ENCODE data around the gene FAM228A. TPM values are rescaled to one million over a fixed set of nuclear protein-coding genes. Genes with fewer than 3 reads are reported as not detected.

The FAM228A gene
- total RNA-seq, 2 experiments from 2014 or later: 0.25 to 0.46 TPM

- Histone ChIP-seq H4K20me1 (ENCODE audit: insufficient read depth, low read length) (no peaks in the 10 kb centered on the region), H3K36me3 (ENCODE audit: insufficient read depth, low read length) (no peaks in the 10 kb centered on the region), H3K9me3 (ENCODE audit: low read length) (no peaks in the 10 kb centered on the region), H3K4me3 (ENCODE audit: low read depth, low read length, poor library complexity, severe bottlenecking) (no peak overlapping the region), H3K4me1 (ENCODE audit: insufficient read depth, low read length, poor library complexity, severe bottlenecking) (no peaks in the 10 kb centered on the region), H3K27ac (ENCODE audit: low read depth, low read length, poor library complexity, severe bottlenecking) (no peak overlapping the region), H3K9me2 (ENCODE audit: insufficient read depth, low read length) (no peaks in the 10 kb centered on the region), H3K79me2 (ENCODE audit: insufficient read depth, low read depth, low read length) (no peaks in the 10 kb centered on the region), H3K4me2 (ENCODE audit: low read length) (no peak overlapping the region), H2AFZ (ENCODE audit: low read length) (no peak overlapping the region)
- ChIA-PET CTCF (ENCODE audit: unreplicated experiment) (no interaction called here), POLR2A (no interaction called here)
- intact Hi-C loops (cut with micrococcal nuclease; ENCODE audit: unreplicated experiment): no loop called here
- DNase-seq (ENCODE audit: low spot score): no peak
- TF ChIP-seq EZH2phosphoT487 (IDR thresholded peaks at IDR 0.05; ENCODE audit: borderline replicate concordance, low read depth, low read length) (no peak), CTCF (conservative IDR thresholded peaks at IDR 0.05; ENCODE audit: low read length) (no peak)
- BruUV-seq (replicated peaks): no TSS peak
Measured at GRCh38 chr2:24147364-24147763, 27.5 kb upstream of the FAM228A start.

- ChIA-PET POLR2A (interaction anchor here (0.6 kb wide), 1 partner anchor 247 kb away, joined by 3 read pairs; no protein-coding TSS in a partner anchor), CTCF (ENCODE audit: unreplicated experiment) (no interaction called here)
- Histone ChIP-seq H3K27ac (ENCODE audit: low read depth, low read length, poor library complexity, severe bottlenecking) (no peak overlapping the region), H3K4me2 (ENCODE audit: low read length) (no peak overlapping the region), H3K36me3 (ENCODE audit: insufficient read depth, low read length) (no peaks in the 10 kb centered on the region), H3K79me2 (ENCODE audit: insufficient read depth, low read depth, low read length) (no peaks in the 10 kb centered on the region), H3K9me3 (ENCODE audit: low read length) (no peaks in the 10 kb centered on the region), H3K4me3 (ENCODE audit: low read depth, low read length, poor library complexity, severe bottlenecking) (no peak overlapping the region), H3K4me1 (ENCODE audit: insufficient read depth, low read length, poor library complexity, severe bottlenecking) (no peaks in the 10 kb centered on the region), H2AFZ (ENCODE audit: low read length) (no peak overlapping the region), H3K9me2 (ENCODE audit: insufficient read depth, low read length) (no peaks in the 10 kb centered on the region), H4K20me1 (ENCODE audit: insufficient read depth, low read length) (no peaks in the 10 kb centered on the region)
- no TSS peak for BruUV-seq (replicated peaks)
- intact Hi-C loops (cut with micrococcal nuclease; ENCODE audit: unreplicated experiment): no loop called here
- TF ChIP-seq CTCF (conservative IDR thresholded peaks at IDR 0.05; ENCODE audit: low read length): no peak
- no peak for TF ChIP-seq EZH2phosphoT487 (IDR thresholded peaks at IDR 0.05; ENCODE audit: borderline replicate concordance, low read depth, low read length)
- DNase-seq (ENCODE audit: low spot score): no peak
Measured at GRCh38 chr2:24152413-24153197, 22.2 kb upstream of the FAM228A start.

- H3K9me3 ChIP-seq (ENCODE audit: low read length): no peaks in the 10 kb centered on the region
- H3K9me2 ChIP-seq (ENCODE audit: insufficient read depth, low read length): no peaks in the 10 kb centered on the region
- ChIA-PET POLR2A (interaction anchor here (0.6 kb wide), 1 partner anchor 248 kb away, joined by 3 read pairs; no protein-coding TSS in a partner anchor), CTCF (ENCODE audit: unreplicated experiment) (no interaction called here)
- H3K4me3 ChIP-seq (ENCODE audit: low read depth, low read length, poor library complexity, severe bottlenecking): no peak overlapping the region
- no peak for TF ChIP-seq EZH2phosphoT487 (IDR thresholded peaks at IDR 0.05; ENCODE audit: borderline replicate concordance, low read depth, low read length)
- TF ChIP-seq CTCF (conservative IDR thresholded peaks at IDR 0.05; ENCODE audit: low read length): no peak
- no peak for DNase-seq (ENCODE audit: low spot score)
- no peak overlapping the region for H2AFZ ChIP-seq (ENCODE audit: low read length)
- no TSS peak for BruUV-seq (replicated peaks)
- intact Hi-C loops (cut with micrococcal nuclease; ENCODE audit: unreplicated experiment): no loop called here
- H3K36me3 ChIP-seq (ENCODE audit: insufficient read depth, low read length): no peaks in the 10 kb centered on the region
- no peaks in the 10 kb centered on the region for H3K4me1 ChIP-seq (ENCODE audit: insufficient read depth, low read length, poor library complexity, severe bottlenecking)
- no peak overlapping the region for H3K27ac ChIP-seq (ENCODE audit: low read depth, low read length, poor library complexity, severe bottlenecking)
- H3K79me2 ChIP-seq (ENCODE audit: insufficient read depth, low read depth, low read length): no peaks in the 10 kb centered on the region
- H3K4me2 ChIP-seq (ENCODE audit: low read length): no peak overlapping the region
- no peaks in the 10 kb centered on the region for H4K20me1 ChIP-seq (ENCODE audit: insufficient read depth, low read length)
Measured at GRCh38 chr2:24153478-24153877, 21.4 kb upstream of the FAM228A start.
